MG63 (cell line): Measurements from ENCODE around the gene BARX1. TPM values are rescaled to one million over a fixed set of nuclear protein-coding genes. Genes with fewer than 3 reads are reported as not detected.

Source experiments
- DNase-seq: peaks from one replicate; pipeline ENCODE4 v3.0.0-alpha.2; 2020
- H3K27me3 ChIP-seq: fragments of 250-450 bp; sonication (Bioruptor Pico); 2 replicates; pipeline ENCODE4 v1.5.1; 2020; ENCODE audit warnings: mild to moderate bottlenecking, moderate library complexity
- H3K36me3 ChIP-seq: fragments of 250-450 bp; sonication (Bioruptor Pico); 2 replicates; pipeline ENCODE4 v1.5.1; 2020; ENCODE audit warnings: mild to moderate bottlenecking, moderate library complexity
- H3K4me3 ChIP-seq: fragments of 250-450 bp; sonication (Bioruptor Pico); 2 replicates; pipeline ENCODE4 v1.5.1; 2020; ENCODE audit warnings: mild to moderate bottlenecking, moderate library complexity
- H3K9me3 ChIP-seq: fragments of 250-450 bp; sonication (Bioruptor Pico); 2 replicates; pipeline ENCODE4 v1.5.1; 2020; ENCODE audit warnings: mild to moderate bottlenecking, moderate library complexity
- total RNA-seq: library from RNA; depleted of rRNA; stranded (reverse); fragments of >200 nt; shearing (Covaris generic); gene quantifications from 2 replicates; pipeline ENCODE4 v1.2.3, GENCODE V29; 2014; ENCODE audit warnings: low replicate concordance

The BARX1 gene
- total RNA-seq, 1 experiment from 2014 or later = 176 TPM

DNA sequence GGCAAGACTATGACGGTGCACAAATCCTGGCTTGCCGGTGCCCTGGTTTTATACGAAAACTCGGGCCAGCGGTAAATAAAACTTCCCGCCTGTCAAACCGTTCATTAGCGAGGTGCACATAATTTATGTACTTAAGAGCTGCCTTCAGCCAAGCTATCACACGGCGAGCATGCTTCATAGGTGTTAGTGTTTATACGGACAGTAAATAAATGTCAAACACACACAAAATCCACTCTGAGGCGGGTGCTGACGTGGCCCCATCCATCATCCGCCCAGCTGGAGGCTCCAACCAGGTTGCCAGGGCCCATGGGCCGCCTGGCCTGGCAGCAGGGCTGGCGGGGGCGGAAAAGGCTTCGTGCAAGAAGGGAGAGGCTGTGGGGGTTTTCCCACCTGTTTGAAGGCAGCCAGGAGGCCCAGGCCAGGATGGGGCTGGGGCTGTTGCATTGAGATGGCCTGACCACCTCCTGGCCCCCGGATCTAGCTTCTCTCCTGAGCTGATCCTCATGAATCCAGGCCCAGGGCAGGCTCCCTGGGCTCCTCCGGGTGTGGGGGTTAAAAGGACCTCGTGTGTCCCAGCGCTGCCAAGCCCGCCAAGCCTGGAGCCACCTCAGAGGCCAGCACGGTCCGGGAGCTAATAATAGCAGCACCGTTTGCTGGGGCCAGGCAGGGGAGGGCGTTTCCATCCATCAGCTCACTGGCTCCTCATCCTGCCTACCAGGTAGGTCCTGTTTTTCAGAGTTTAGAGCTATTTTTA, 43.2 kb downstream of the BARX1 start:
- Histone ChIP-seq H3K27me3 (no peaks in the 10 kb centered on the region), H3K4me3 (no peak overlapping the region), H3K9me3 (no peaks in the 10 kb centered on the region), H3K36me3 (no peaks in the 10 kb centered on the region)
- DNase-seq = no peak

DNA sequence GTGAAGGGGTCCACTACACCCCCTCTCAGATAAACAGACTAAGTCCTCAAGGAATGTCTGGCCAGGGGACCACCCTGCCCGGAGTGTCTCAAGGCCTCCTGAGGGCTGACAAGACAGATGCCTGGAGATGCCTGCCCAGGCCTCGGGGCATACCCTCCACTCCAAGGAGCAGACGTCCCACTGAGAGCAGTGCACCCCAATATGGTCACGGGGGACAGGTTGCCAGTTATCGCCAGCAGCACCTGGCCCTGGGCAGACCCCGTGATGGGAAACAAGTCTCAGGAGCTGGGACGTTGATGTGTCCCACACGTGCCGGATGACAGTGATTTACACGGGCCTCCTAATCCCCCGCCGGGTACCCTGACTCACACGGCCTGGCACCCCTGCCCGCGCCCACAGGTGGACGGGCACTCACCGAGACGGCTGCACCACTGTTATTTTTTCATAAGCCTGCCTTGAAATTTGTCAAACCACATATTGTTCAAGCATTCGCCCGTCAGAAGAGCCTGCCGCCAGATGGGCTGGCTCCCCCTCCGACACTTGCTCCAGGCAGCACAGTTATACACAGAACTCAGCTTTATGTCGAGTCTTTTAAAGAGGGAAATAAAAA, 43.9 kb downstream of the BARX1 start:
- Histone ChIP-seq H3K27me3 (no peaks in the 10 kb centered on the region), H3K36me3 (no peaks in the 10 kb centered on the region), H3K4me3 (no peak overlapping the region), H3K9me3 (no peaks in the 10 kb centered on the region)
- no peak for DNase-seq

DNA sequence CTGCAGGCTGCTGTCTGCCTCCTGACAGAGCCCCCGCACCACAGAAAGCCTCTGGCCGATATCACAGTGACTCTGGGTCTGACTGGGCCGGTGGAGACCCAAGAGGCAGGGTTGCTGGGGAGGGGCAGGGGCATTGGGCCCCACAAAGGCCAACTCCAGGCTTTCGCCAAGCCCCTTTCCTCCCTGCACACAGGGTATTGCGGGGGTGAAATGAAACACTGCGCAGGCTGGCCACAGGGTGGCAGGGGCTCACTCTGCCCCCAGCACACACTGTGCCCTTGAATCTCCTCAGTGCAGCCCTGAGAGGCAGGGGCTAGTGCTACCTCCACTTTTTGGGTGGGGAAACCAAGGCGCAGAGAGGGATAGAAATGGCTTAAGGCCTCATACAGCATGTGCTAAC, 44.6 kb downstream of the BARX1 start:
- DNase-seq = no peak
- no peaks in the 10 kb centered on the region for H3K9me3 ChIP-seq
- H3K4me3 ChIP-seq = no peak overlapping the region
- no peaks in the 10 kb centered on the region for H3K36me3 ChIP-seq
- no peaks in the 10 kb centered on the region for H3K27me3 ChIP-seq

DNA sequence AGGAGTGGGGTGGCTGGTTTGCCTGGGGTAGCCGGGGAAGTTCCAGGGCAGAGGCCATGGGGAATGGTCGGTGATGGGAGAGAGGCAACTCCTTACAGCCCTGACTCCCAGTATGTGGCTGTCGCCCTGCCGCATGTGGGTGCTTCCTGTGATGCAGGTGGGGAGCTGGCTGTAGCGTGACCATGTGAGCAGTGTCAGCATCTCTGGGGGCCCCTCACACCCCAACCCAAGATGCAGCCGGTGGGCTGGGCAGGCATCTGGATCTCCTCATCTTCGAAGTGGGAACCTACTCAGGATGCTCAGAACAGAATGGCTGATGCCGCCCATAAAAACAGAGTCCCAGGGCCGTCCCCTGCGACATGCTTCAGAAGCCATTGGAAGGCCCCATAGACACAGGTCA, 45.0 kb downstream of the BARX1 start:
- no peak for DNase-seq
- Histone ChIP-seq H3K27me3 (no peaks in the 10 kb centered on the region), H3K4me3 (no peak overlapping the region), H3K9me3 (no peaks in the 10 kb centered on the region), H3K36me3 (no peaks in the 10 kb centered on the region)

DNA sequence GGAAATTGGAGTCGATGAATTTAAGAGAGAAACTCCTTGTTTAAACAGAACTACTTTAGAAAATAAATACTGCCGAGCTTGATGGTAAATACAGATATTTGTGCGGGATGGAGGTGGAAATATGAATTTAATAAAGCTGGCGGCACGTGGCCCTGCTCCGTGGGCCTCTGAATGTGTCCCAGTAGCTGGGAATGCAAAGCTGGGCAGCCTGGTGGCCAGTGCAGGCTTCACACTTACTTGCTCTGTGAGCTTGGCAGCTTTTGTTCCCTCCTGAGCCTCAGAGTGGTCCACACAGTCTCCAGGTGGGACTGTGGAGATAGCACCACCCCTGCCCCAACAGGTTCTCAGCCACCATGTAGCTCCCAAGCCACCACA, 45.9 kb downstream of the BARX1 start:
- no peak for DNase-seq
- H3K36me3 ChIP-seq = no peaks in the 10 kb centered on the region
- H3K27me3 ChIP-seq = no peaks in the 10 kb centered on the region
- H3K9me3 ChIP-seq = no peaks in the 10 kb centered on the region
- no peak overlapping the region for H3K4me3 ChIP-seq

DNA sequence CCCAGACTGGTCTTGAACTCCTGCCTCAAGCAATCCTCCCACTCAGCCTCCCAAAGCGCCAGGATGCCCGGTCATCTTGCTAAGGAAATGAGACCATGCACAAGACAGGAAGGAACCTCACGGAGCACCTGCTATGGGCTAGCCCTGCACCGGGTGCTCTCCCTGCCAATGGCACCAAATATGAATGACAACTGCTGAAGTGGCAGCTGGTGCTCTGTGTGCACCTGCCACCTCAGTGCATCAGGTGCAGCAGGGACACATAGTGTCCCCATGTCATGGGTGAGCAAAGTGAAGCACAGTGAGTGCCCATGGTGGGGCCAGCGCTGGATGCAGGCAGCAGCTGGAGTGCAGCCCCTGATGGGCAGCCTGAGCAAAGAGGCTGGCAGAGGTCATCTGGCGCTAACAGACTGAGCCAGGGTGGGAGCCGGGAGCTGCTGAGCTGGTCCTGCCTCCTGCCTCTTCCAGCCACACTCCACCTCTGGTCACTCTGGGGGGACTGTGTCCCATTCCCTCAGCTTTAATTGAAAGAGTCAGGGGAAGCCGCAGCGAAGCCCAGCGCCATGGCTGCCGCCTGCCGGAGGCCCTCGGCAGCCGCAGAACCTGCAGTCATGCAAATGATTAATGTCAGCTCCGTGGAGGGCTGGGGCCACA, 46.4 kb downstream of the BARX1 start:
- Histone ChIP-seq H3K9me3 (no peaks in the 10 kb centered on the region), H3K36me3 (no peaks in the 10 kb centered on the region), H3K4me3 (no peak overlapping the region), H3K27me3 (no peaks in the 10 kb centered on the region)
- no peak for DNase-seq

DNA sequence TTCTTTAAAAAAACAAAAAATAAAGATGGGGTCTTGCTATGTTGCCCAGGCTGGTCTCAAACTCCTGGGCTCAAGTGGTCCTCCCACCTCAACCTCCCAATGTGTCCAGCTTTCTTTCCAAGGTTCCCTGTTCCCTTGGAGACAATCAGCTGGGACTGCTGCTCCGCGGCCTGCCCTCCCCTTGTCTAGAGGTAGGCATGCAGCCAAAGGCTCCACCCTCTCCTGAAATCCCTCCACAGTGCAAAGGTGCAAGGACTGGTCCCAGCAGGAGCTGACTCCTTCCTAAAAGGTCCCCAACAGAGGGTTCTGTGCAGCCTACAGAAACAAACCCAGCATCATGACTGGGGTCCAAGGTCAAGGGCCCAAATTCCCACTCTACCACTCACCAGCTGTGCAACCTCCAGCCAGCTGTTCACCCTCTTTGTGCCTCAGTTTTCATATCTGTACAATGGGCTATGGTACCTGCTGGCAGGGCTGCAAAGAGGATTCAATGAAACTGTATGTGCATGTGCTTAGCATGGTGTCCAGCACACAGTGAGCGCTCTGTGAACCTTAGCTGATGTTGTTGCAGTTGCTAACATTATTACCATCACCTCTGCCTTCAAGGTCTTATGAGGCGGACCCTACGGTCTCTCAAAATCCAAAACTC, 47.5 kb downstream of the BARX1 start:
- H3K27me3 ChIP-seq = no peaks in the 10 kb centered on the region
- no peaks in the 10 kb centered on the region for H3K9me3 ChIP-seq
- no peak for DNase-seq
- no peak overlapping the region for H3K4me3 ChIP-seq
- H3K36me3 ChIP-seq = no peaks in the 10 kb centered on the region

DNA sequence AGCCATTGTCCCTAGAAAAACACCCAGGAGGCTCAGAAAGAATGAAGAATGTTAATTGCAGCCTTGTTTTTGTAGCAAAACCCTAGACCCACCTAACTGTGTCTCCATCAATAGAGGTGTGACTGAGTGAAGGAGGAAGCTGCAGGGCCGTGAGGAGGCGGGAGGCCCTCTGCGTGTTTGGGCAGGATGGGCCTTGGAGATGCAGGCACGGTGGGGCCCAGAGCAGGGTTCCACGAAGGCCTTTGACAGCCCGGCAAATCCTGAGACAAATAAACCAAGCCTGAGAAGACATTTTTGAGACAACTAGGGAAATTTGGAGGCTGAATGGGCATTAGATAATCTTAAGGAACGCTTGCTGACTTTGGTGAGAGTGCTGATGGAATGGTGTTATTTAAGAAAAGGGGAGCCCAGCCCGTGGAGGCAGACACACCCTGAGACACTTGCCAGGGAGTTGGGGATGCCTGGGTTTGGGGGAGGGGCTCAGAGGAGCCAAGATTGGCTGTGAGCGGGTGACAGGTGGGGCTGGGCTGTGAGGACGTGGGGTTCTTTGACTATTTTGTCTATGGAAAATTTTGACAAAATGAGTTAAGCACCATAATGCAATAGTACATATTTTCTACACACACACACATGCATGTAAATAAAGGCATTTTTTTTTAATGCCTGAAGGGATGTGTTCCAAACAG, 48.8 kb downstream of the BARX1 start:
- no peaks in the 10 kb centered on the region for H3K36me3 ChIP-seq
- H3K27me3 ChIP-seq = no peaks in the 10 kb centered on the region
- H3K4me3 ChIP-seq = no peak overlapping the region
- no peak for DNase-seq
- no peaks in the 10 kb centered on the region for H3K9me3 ChIP-seq

DNA sequence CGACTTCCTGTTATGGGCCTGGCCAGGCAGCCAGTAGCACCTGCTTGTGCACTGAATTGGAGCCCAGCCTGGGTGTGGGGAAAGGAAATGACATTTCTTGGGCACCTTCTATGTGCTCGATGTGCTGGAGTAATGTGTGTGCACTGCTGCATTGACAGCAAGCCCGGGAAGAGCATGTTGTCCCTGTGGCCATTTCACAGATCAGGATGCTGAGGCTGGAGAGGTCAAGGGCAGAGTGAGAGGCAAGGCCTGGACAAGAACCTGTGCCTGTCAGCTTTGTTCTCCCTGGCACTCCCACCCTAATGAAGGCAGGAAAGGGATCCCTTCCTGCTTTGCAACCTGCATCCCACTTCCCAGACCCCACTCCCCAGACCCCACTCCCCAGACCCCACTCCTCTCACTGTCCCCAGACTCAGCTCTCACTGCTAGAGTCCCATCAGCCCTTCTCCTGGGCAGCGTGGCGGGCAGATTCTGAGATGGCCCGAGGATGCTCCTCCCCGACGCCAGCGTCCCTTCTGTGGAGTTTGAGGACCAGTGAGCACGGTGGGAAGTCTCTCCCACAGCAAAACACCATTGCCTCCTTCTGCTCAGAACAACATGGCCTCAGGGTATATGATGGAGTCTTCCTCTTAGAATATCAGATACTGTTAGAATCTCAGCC, 49.6 kb downstream of the BARX1 start:
- Histone ChIP-seq H3K27me3 (no peaks in the 10 kb centered on the region), H3K36me3 (no peaks in the 10 kb centered on the region), H3K4me3 (no peak overlapping the region), H3K9me3 (no peaks in the 10 kb centered on the region)
- DNase-seq = no peak

DNA sequence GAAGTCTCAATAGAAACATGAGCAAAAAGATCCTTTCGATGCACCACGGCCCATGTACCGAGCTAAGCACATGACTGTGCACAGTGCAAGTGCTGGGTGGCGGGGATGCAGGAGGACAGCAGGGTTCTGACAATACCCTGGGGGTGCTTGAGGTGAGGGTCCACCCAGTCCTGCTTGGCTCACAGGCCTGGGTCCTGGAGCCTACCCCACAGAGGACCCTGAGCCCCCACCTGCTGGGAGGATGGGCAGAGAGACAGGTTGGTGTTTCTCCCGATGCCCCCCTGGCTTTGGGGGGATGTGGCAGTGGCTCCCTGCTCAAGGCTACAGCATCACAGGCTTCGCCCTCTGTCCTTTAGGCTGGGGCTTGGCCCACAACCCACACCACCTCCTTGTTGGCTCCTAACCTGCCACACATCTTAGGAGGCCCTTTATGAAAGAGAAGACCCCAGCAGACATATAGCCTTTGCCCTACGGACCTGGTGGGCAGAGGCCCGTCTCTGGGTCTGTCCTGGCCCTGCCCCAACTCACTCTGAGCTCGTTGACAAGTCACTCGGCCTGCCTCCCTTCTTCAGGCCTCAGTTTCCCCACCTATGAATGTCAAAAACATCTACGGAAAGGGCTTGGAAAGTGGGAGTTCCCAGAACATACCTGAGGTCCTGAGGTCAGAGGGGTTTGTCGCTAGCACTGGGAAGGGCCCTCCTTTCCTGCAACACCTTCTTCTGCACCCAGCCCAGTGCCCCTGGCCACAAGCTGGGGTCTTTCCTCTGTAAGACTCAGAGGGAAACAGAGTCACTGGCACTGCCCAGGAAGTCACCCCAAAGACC, 50.3 kb downstream of the BARX1 start:
- Histone ChIP-seq H3K4me3 (no peak overlapping the region), H3K36me3 (no peaks in the 10 kb centered on the region), H3K27me3 (no peaks in the 10 kb centered on the region), H3K9me3 (no peaks in the 10 kb centered on the region)
- DNase-seq = no peak

DNA sequence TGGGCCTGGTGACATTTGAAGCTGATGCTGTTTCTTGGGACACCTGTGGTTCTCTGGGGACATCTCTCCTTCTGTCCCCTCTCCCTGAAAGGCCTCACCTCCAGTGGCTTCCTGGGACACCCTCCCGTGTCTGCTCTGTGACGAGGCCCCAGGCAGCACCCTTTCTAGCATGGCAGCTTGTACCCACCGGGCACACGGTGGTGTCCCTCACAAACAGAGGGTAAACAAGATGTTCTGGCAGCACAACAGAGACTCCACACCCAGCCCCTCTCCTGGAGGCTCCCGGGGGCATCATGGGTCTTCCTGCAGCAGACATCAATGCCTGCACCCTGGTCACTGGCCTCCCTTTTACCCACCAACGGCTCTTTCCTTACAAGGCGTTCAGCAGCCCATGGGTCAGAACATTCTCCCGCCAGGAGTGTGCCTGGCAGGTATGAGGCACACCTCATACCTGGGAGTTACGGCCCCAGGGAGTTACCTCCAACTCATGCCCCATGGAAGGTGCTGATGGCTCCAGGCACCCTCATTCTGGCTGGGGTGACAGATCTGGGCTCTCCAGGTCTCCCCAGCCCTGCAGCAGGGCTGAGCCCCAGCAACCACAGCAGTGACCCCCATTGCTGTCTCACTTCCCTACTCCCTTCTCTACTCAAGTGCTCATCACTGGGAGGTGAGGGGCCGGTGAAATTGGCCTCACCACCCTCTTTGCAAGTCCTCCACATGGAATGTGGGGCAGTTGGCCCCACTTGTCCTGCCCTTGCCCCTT, 51.1 kb downstream of the BARX1 start:
- Histone ChIP-seq H3K27me3 (no peaks in the 10 kb centered on the region), H3K36me3 (no peaks in the 10 kb centered on the region)
- no peak for DNase-seq

DNA sequence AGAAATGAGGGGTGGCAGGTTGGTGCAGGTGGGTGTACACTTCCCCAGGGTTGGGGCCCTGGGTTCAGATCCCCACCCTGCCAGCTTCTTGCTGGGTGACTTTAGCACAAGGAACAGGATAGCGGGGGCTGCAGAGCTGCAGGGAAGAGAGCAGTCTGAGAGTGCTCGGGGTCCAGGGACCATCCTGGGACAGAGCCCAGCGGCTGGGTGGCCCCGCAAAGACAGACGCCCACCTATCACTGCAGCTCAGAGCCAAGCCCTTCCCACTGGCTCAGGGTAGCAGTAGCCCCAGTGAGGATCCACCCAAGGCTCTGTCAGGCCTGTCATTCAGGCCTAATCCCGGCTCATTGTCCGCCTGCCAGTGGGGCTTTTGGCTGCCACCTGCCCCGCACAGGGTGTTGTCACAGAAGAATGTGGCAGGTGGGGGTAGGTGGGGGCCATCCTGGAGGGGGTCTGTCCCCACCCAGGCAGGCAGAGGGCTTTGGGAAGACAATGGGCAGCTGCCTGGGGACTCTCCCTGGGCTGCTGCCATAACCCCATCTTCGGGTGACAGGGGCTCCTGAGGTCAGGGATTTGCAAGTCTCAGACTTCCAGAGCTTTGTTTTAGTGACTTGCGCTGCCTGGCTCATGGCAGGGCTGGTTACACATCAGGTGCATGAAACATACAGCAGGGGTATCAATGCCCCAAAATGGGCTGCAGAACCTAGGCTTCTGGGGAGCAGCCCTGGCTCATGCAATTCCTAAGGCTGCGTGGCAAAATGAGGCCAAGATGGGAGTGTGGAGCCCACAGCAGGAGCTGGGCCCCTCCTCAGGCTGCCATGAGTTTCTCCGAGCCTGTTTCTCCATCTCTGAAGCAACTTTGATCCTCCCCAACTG, 52.1 kb downstream of the BARX1 start:
- DNase-seq = no peak
- no peak overlapping the region for H3K4me3 ChIP-seq
- no peaks in the 10 kb centered on the region for H3K27me3 ChIP-seq
- H3K9me3 ChIP-seq = no peaks in the 10 kb centered on the region
- no peaks in the 10 kb centered on the region for H3K36me3 ChIP-seq

More for the DNA sequence above, 51.1 kb downstream of the BARX1 start:
- no peaks in the 10 kb centered on the region for H3K9me3 ChIP-seq
- H3K4me3 ChIP-seq = no peak overlapping the region

DNA sequence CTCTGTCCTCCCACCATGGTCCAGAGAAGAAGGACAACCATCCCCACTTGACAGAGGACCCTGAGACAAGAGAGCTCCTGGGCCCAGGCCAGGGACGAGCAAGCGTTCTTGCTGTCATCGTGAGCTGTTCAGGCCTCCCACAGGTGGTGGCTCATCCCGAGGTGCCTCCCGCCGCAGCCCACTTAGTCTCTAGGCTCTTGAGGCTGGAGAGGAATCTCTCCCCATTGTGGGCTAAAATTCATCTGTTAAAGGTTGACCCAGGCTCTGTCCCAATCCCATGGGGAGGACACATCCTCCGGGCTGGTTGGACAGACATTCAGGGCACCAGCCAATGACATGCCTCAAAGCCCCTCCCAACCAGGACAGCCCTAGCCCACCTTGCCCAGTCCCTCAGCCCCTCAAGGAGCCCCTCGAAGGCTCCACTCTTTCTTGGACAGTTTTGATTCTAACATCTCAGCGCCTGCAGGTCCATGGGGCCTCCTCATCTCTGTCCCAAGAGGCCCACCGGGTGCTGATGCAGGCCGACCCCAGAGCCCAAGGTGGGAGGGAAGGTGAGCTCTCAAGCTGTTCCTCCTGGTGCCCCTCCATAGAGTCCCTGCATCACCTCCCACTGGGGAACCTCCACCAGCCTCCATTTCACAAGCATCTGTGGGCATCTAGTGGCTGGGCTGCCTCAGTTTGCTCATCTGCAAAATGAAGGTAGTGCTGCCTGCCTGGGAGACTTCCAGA, 52.9 kb downstream of the BARX1 start:
- no peak for DNase-seq
- Histone ChIP-seq H3K4me3 (no peak overlapping the region), H3K27me3 (no peaks in the 10 kb centered on the region), H3K36me3 (no peaks in the 10 kb centered on the region), H3K9me3 (no peaks in the 10 kb centered on the region)
